SJCRH30 (cell line): ENCODE data around the gene CRYBG1. TPM values are rescaled to one million over a fixed set of nuclear protein-coding genes. Genes with fewer than 3 reads are reported as not detected.

ENCODE experiments used
- DNase-seq, 2 experiments: peaks; one replicate each; pipeline ENCODE4 v3.0.0-alpha.2; 2015 to 2020
- H3K27ac ChIP-seq: fragments of 250-450 bp; sonication (Bioruptor Pico); 2 replicates; pipeline ENCODE4 v1.5.1; 2020; ENCODE audit warnings: mild to moderate bottlenecking, moderate library complexity
- H3K27me3 ChIP-seq: fragments of 250-450 bp; sonication (Bioruptor Pico); 2 replicates; pipeline ENCODE4 v1.5.1; 2020; ENCODE audit warnings: mild to moderate bottlenecking, moderate library complexity
- H3K36me3 ChIP-seq: fragments of 250-450 bp; sonication (Bioruptor Pico); 2 replicates; pipeline ENCODE4 v1.5.1; 2020; ENCODE audit warnings: mild to moderate bottlenecking, moderate library complexity
- H3K4me1 ChIP-seq: fragments of 250-450 bp; sonication (Bioruptor Pico); 2 replicates; pipeline ENCODE4 v1.5.1; 2020; ENCODE audit warnings: mild to moderate bottlenecking, moderate library complexity
- H3K4me3 ChIP-seq: fragments of 250-450 bp; sonication (Bioruptor Pico); 2 replicates; pipeline ENCODE4 v1.5.1; 2020; ENCODE audit warnings: mild to moderate bottlenecking, moderate library complexity
- H3K9me3 ChIP-seq: fragments of 250-450 bp; sonication (Bioruptor Pico); replicated peaks from 2 replicates; pipeline ENCODE4 v1.5.1; 2020; ENCODE audit warnings: mild to moderate bottlenecking, moderate library complexity
- total RNA-seq: library from RNA; depleted of rRNA; stranded (reverse); fragments of >200 nt; shearing (Covaris generic); gene quantifications from 2 replicates; pipeline ENCODE4 v1.2.3, GENCODE V29; 2014; rRNA removed

CRYBG1 gene
- total RNA-seq, 1 experiment from 2014 or later, result not detected

- DNase-seq, result no peak
- Histone ChIP-seq H3K27ac (no peak overlapping the region), H3K27me3 (no peaks in the 10 kb centered on the region), H3K4me1 (no peaks in the 10 kb centered on the region), H3K4me3 (no peak overlapping the region), H3K36me3 (no peaks in the 10 kb centered on the region), H3K9me3 (no peaks in the 10 kb centered on the region)
These were observed 260.6 kb downstream of the CRYBG1 start for GRCh38 chr6:106620931-106621672.

Other genes with a start within 250 kb of the CRYBG1 start
- 42.9 and 49.1 TPM in 2 replicates for gene ATG5, start 35.0 kb upstream of the CRYBG1 start, total RNA-seq